PFSK-1 (cell line): ENCODE data around the gene NCOA5.

Experiments used
- FOXP2 ChIP-seq: optimal IDR thresholded peaks from 2 replicates; pipeline ENCODE3; 2011; ENCODE audit warnings: borderline replicate concordance, control low read depth, inconsistent platforms; ENCODE audit not compliant: insufficient read depth; ENCODE audit errors: extremely low read length, extremely low read depth
- POLR2AphosphoS5 ChIP-seq: IDR thresholded peaks from 2 replicates; pipeline ENCODE4 v1.6.1; 2012; ENCODE audit warnings: low read depth, mild to moderate bottlenecking, control low read depth, low read length, moderate library complexity
- SIN3A ChIP-seq: IDR thresholded peaks from 2 replicates; pipeline ENCODE4 v1.6.1; 2012; ENCODE audit warnings: mild to moderate bottlenecking, low read length, moderate library complexity, borderline replicate concordance; ENCODE audit not compliant: insufficient read depth
- TAF1 ChIP-seq: IDR thresholded peaks from 2 replicates; pipeline ENCODE4 v1.6.1; 2012; ENCODE audit warnings: low read length, control low read depth, borderline replicate concordance; ENCODE audit not compliant: insufficient read depth
- TF ChIP-seq, protein P1 (sequence below), 2 experiments: IDR thresholded peaks; 2 replicates each; pipeline versions ENCODE4 v1.6.1 to v1.8.0; 2011 to 2012; ENCODE audit warnings: low read depth in 2 of 2, low read length in 2 of 2, control low read depth in 1 of 2, inconsistent platforms in 1 of 2, mild to moderate bottlenecking in 1 of 2, moderate library complexity in 1 of 2; ENCODE audit not compliant: insufficient read depth in 1 of 2

DNA sequence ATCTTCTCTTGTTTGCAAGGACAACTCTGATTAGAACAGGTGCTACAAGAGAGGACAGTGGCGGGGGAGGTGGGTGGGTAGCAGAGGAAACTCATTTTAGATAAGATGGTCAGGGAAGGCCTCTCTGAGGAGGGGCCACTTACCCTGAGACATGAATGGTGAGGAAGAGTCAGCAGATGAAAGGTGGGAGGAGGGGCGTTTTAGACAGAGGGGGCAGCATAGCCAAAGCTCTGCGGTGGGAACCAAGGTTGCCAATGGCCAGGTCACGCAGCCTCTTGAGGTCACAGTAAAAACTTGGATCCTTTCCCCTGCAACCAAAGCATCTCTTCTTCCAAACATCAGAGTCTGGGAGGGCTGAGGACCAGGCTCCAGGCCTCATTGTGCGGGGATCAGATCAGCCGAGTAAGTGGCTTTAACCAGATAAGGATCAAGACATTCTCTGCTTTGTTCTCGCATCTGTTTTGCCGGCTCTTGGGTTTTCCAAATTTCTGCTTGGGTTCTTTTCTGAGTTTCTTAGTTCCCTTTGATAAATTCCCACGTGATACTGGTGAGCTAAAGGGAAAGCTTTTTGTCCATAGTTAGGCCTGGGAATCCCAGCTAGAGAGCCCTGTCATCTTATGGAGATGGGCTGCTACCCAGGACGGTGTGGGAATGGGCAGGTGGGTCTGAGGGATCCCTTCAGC lies 22.8 kb upstream of the NCOA5 start:
- no peak for TF ChIP-seq TAF1
- TF ChIP-seq, protein P1, sequence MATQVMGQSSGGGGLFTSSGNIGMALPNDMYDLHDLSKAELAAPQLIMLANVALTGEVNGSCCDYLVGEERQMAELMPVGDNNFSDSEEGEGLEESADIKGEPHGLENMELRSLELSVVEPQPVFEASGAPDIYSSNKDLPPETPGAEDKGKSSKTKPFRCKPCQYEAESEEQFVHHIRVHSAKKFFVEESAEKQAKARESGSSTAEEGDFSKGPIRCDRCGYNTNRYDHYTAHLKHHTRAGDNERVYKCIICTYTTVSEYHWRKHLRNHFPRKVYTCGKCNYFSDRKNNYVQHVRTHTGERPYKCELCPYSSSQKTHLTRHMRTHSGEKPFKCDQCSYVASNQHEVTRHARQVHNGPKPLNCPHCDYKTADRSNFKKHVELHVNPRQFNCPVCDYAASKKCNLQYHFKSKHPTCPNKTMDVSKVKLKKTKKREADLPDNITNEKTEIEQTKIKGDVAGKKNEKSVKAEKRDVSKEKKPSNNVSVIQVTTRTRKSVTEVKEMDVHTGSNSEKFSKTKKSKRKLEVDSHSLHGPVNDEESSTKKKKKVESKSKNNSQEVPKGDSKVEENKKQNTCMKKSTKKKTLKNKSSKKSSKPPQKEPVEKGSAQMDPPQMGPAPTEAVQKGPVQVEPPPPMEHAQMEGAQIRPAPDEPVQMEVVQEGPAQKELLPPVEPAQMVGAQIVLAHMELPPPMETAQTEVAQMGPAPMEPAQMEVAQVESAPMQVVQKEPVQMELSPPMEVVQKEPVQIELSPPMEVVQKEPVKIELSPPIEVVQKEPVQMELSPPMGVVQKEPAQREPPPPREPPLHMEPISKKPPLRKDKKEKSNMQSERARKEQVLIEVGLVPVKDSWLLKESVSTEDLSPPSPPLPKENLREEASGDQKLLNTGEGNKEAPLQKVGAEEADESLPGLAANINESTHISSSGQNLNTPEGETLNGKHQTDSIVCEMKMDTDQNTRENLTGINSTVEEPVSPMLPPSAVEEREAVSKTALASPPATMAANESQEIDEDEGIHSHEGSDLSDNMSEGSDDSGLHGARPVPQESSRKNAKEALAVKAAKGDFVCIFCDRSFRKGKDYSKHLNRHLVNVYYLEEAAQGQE (IDR thresholded peaks at IDR 0.05; ENCODE audit: insufficient read depth in 1 of 2, low read depth in 2 of 2, low read length in 2 of 2) = no peak
- no peak for TF ChIP-seq POLR2AphosphoS5
- TF ChIP-seq SIN3A = no peak
- no peak for TF ChIP-seq FOXP2
